Activated CD8-positive, alpha-beta memory T cell treated with anti-CD3 and anti-CD28 coated beads, Interleukin-2, amount 50 U/mL, for 4 hours (primary cell): ENCODE measurements around the gene DIO1.

Experiments used
- DNase-seq: peaks from one replicate; pipeline ENCODE4 v3.0.0-alpha.2; 2020

Gene DIO1

GRCh38 chr1:53943490-53944043 is 49.6 kb downstream of the DIO1 start:
- no peak for DNase-seq

- DNase-seq = no peak
Observed at GRCh38 chr1:53944469-53945182, 50.6 kb downstream of the DIO1 start.

- DNase-seq = no peak
Observed at GRCh38 chr1:53945183-53945432, 51.1 kb downstream of the DIO1 start.

GRCh38 chr1:53945433-53946251 is 51.7 kb downstream of the DIO1 start, which contains the start of gene IFT25:
TSS of gene IFT25 (minus strand) at chr1:53945699. CDS start at chr1:53940082, 5,617 bp downstream.
- peak; percentile 99 for DNase-seq

- DNase-seq = no peak
Observed at GRCh38 chr1:53946252-53947171, 52.5 kb downstream of the DIO1 start, which contains the start of gene LRRC42. TSS of gene LRRC42 (plus strand) at chr1:53946350. CDS start at chr1:53952000, 5,650 bp downstream.

- DNase-seq = no peak
Observed at GRCh38 chr1:53947172-53947907, 53.4 kb downstream of the DIO1 start.

GRCh38 chr1:53948291-53948690 is 54.3 kb downstream of the DIO1 start:
- DNase-seq = no peak

GRCh38 chr1:53949023-53949990 is 55.3 kb downstream of the DIO1 start:
- no peak for DNase-seq

GRCh38 chr1:53951697-53952096 is 57.7 kb downstream of the DIO1 start:
- DNase-seq = no peak

- DNase-seq = no peak
Observed at GRCh38 chr1:53954128-53954527, 60.1 kb downstream of the DIO1 start.

- DNase-seq = no peak
Observed at GRCh38 chr1:53956308-53957168, 62.6 kb downstream of the DIO1 start.

GRCh38 chr1:53957194-53957818 is 63.3 kb downstream of the DIO1 start:
- no peak for DNase-seq

GRCh38 chr1:53959664-53960250 is 65.8 kb downstream of the DIO1 start:
- no peak for DNase-seq
